T follicular helper cell (primary cell): ENCODE data around the gene OR6P1.

ENCODE experiments used
- DNase-seq: peaks from one replicate; pipeline ENCODE4 v3.0.0-alpha.2; 2020; ENCODE audit warnings: low read depth
- total RNA-seq, 2 experiments: gene quantifications; one replicate each; lab custom pipeline; 2026; lab: John Stamatoyannopoulos, UW

The OR6P1 gene, protein sequence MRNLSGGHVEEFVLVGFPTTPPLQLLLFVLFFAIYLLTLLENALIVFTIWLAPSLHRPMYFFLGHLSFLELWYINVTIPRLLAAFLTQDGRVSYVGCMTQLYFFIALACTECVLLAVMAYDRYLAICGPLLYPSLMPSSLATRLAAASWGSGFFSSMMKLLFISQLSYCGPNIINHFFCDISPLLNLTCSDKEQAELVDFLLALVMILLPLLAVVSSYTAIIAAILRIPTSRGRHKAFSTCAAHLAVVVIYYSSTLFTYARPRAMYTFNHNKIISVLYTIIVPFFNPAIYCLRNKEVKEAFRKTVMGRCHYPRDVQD
- 0 reads per million in 2 experiments for total RNA-seq

GRCh38 chr1:158570480-158570879 is at the start of gene OR6P1:
TSS of gene OR6P1 (minus strand) at chr1:158570580. CDS start at chr1:158563604, 6,976 bp downstream.
- DNase-seq = no peak

DNA sequence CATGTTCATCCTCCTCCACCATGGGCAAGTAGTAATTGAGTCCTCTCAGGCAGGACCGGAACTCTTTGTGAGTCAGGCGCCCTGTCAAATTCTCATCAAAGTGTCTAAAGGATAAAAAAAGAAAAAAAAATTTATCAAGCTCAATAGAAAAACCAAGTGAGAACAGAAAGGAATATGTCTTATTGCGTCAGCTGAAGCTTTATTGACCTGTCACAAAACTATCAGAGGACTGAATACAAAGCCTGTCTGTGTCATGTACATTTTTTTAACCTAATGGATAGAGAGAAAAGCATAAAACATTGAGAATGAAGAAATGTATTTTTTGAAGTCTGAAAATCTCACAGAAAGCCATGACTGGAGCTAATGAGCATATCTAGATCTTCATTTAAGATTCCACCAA is 43.4 kb upstream of the OR6P1 start:
- no peak for DNase-seq

DNA sequence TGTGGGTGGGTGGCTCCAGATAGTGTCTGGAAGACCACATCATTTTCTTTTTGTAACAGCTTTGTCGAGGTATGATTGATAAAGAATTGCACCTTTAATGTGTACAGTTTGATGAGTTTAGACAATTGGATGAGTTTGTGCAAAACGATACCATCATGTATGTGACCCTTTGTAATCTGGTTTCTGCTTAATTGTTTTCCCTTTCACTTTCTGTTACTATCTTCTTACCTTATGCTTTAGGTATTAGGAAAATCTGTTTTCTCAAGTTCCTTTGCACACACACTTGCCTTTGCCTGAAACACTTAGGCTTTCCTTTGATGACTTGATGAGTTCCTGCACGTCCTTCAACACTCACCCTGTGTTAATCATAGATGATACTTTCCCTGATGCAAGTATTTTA is 41.5 kb upstream of the OR6P1 start:
- DNase-seq = no peak

DNA sequence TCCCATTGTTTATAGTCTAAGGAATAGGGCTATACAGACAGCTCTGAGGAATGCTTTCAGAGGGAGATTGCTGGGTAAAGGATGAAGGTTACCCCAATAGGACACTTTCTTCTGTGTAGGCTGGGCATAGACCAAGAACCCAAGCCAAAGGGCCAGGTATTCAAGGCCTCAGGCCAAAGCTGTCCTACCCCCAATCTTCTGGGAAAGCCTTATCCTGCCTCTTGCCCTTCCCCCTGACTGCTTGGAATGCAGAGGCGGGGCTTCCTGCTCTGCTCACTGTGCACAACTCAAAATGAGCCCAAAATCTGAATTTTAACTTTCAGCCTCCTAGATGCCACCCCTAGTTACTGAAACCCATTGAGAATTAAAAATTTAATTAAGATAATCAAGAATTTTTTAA is 36.9 kb upstream of the OR6P1 start:
- DNase-seq = no peak

- DNase-seq = no peak
Measured at GRCh38 chr1:158604968-158605367, 34.6 kb upstream of the OR6P1 start, which contains the start of gene OR10Z1. TSS of gene OR10Z1 (plus strand) at chr1:158605268. CDS start at chr1:158606439, 1,171 bp downstream.

DNA sequence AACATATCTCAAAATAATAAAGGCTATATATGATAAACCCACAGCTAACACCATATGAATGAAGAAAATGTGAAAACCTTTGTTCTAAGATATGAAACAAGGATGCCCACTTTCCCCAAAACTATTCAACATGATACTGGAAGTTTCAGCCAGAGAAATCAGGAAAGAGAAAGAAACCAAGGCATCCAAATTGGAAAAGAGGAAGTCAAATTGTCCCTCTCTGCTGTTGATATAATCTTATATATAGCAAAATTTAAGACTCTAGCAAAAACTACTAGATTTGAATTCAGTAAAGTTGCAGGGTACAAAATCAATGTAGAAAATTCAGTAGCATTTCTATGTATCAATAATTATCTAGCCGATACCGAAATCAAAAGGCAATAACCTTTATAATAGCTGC is 30.4 kb upstream of the OR6P1 start:
- DNase-seq = no peak

DNA sequence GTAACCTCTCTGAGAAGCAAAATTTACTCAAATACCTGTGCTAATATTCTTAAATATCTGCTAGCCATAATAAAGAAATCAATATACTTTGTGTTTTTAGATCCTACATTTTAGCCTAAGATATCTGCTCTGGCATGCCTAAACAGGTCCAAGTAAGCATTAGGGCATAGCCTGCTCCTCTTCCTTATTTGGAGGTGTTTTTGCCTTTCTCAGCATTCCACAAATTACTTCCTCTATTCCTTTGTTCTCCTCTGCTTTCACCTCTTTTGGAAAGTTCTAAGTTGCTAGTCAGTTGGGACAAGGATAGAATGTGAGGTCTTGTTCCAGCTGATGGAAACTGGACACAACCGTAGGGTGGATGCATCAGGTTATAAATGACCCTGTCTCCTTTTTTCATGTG is 16.6 kb upstream of the OR6P1 start:
- DNase-seq = no peak

- DNase-seq = no peak
Measured at GRCh38 chr1:158583962-158584361, 13.6 kb upstream of the OR6P1 start.

GRCh38 chr1:158579733-158580132 is 9.4 kb upstream of the OR6P1 start, which contains the start of gene OR10X1:
TSS of gene OR10X1 (minus strand) at chr1:158579899. CDS start at chr1:158579899, 0 bp downstream.
- no peak for DNase-seq

DNA sequence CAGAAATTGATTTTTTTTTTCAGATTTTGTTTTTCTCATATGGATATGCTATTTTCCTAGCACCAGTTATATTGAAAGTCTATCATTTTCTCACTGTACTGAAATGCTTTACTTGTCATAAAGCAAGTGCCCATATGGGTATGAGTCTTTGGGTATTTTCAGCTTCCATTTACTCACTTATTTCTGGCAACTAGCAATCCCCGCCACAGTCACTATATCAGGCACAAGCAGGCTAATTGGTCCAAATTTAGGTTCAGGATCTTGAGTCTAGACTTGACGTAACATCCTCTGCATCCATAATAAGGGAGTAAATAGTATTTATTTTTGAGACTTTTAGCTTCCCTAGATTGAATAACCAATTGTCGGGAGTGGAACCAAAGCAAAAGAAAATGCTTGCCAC is 7.2 kb upstream of the OR6P1 start:
- no peak for DNase-seq

DNA sequence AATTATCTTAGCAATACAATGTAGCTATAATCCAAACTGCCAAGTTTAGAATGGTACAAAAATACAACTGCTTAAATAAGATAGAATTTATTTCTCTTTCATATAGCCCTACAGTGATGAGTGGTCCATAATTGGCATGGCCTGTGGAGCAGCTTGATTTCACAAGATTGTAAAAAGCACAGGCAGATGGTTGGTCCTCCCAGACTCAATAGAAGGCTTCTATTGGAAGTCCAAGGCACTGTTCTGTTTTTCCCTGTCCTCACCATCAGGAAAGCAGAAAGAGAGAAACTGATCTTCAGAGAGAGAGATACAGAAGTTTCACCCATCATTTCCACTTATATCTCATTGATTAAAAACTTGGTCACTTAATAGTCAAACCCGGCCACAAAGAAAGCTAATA is 1.8 kb upstream of the OR6P1 start:
- no peak for DNase-seq

DNA sequence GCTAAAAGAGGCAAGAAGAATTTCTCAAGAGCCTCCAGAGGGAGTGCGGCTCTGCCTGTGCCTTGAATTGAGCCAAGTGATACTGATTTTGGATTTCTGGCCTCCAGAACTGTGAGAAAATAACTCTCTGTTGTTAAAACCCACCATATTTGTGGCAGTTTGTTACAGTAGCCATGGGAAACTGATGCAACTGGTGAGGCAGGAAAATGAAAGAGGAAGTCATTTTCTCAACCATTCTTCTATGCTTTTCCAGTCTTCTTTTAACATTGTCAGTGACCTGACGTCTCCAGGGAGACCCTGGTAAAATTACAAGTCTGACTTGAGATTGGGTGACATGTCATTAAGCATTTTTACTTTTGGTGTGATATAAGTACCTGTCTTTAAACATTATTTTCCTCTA is 5.8 kb downstream of the OR6P1 start:
- no peak for DNase-seq

GRCh38 chr1:158563853-158564252 is 6.5 kb downstream of the OR6P1 start:
- no peak for DNase-seq

DNA sequence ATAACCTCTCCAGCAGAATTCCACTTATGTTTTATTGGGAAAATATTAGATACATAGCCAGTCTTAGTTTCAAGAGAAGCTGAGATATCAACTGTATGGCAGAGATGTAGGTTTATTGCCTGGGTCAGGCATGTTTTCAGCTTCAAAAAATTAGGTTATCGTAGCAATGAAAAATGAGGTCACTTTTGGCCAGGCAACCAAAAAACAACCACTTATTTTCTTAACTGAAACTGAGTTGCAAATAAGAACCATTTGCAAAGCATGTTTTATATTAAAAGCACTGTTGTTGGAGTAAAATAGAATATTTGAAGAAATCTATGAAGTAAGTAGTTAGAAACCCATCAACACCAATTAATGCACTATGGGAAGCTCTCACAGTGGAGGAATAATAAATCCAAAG is 10.7 kb downstream of the OR6P1 start:
- DNase-seq = no peak

DNA sequence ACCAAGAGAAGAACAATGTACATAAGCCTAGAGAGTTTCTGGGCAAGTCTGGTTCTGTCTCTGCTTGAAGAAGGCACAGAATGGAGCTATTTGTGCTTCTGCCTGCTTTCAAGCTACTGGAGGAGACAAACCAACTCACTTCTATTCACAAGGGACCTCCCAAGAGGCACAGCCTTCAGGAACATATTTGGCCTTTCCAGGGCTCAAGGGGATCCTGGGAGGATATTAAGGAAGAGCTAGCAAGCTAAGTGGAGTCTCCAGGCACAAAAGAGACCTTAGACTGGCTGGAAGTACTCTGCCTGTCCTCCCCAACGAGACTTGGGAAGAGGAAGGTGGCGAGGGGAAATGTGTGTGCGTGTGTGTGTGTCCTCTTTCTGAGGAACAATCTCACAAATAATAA is 16.0 kb downstream of the OR6P1 start, which contains the start of gene OR6Y1:
Gene OR6Y1, minus strand, starts transcription at position 54 of the 400 bp plus-strand sequence. CDS start 6,300 bp downstream, outside the sequence.
- no peak for DNase-seq

GRCh38 chr1:158552296-158552695 is 18.1 kb downstream of the OR6P1 start:
- DNase-seq = no peak

DNA sequence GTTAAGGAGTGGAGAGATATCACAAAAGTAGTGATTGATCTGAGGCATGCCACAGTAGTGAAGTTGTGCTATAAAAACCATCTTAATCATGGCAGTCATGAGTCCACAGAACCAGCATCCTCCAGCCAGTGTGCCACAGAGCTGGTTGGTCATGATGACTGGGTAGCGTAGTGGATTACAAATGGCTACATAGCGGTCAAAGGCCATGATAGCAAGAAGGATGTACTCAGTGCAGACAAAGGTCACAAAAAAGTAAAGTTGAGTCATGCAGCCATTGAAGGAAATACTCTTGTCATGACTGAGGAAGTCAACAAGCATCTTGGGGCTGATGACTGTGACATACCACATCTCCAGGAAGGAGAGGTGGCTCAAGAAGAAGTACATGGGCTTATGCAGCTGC is 22.8 kb downstream of the OR6P1 start:
- DNase-seq = no peak

GRCh38 chr1:158537609-158538008 is 32.8 kb downstream of the OR6P1 start:
- no peak for DNase-seq

GRCh38 chr1:158534496-158534895 is 35.9 kb downstream of the OR6P1 start:
- DNase-seq = no peak

- DNase-seq = no peak
Measured at GRCh38 chr1:158527190-158527815, 43.1 kb downstream of the OR6P1 start.

- DNase-seq = no peak
Measured at GRCh38 chr1:158521666-158522058, 48.7 kb downstream of the OR6P1 start.

- no peak for DNase-seq
Measured at GRCh38 chr1:158520955-158521665, 49.3 kb downstream of the OR6P1 start.

DNA sequence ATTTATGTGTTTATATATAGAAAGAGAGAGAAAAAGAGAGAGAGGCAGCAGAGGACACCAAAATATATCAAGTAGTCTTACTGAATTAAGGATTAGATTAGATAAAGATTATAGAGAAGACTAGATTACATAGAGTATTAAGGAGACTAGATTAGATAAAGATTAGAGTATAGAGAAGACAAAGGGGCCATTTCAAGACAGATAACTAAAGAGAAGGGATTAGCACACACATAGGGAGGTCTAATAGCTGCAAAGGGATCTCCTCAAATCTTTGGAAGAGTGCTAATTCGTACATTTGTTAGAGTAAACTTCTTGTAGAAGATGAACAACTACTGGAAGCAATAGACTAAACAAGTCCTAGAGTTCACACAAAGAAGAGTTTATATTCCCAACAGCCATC is 50.4 kb downstream of the OR6P1 start:
- DNase-seq = no peak
